CD8-positive, alpha-beta memory T cell (primary cell): ENCODE data around the gene TRIM44. TPM values are rescaled to one million over a fixed set of nuclear protein-coding genes. Genes with fewer than 3 reads are reported as not detected.
"Not testable (repeated sequence)": the region's sequence is repeated elsewhere in the genome, so short reads cannot be mapped to it uniquely, and the experiment has no call there.

Experiments used
- CTCF ChIA-PET: fragments of 350-600 bp; sonication (Branson Sonifier 250); formaldehyde crosslinking; loops from one replicate; lab custom pipeline; 2021; ENCODE audit warnings: antibody characterized with exemption; lab: Charles Lee
- POLR2A ChIA-PET: fragments of 350-600 bp; sonication (Branson Sonifier 250); formaldehyde crosslinking; loops from one replicate; lab custom pipeline; 2021; ENCODE audit warnings: antibody characterized with exemption; lab: Charles Lee
- DNase-seq, 5 donors: peaks; one replicate each; pipeline versions ENCODE4 v3.0.0 to v3.0.0-alpha.2; 2020 to 2022; ENCODE audit warnings: mixed read lengths in 1 of 5
- H3K27ac ChIP-seq: one replicate; pipeline ENCODE4 v1.7.0; 2013; ENCODE audit warnings: low read depth, mild to moderate bottlenecking, low read length, moderate library complexity
- H3K27me3 ChIP-seq: 2 replicates; pipeline ENCODE4 v1.7.0; 2013; ENCODE audit warnings: low read length, mild to moderate bottlenecking; ENCODE audit not compliant: insufficient read depth, poor library complexity, severe bottlenecking
- H3K36me3 ChIP-seq: 2 replicates; pipeline ENCODE4 v1.7.0; 2013; ENCODE audit warnings: mild to moderate bottlenecking, low read length, moderate library complexity; ENCODE audit not compliant: insufficient read depth
- H3K4me1 ChIP-seq: 2 replicates; pipeline ENCODE4 v1.7.0; 2013; ENCODE audit warnings: mild to moderate bottlenecking, low read length, moderate library complexity; ENCODE audit not compliant: insufficient read depth
- H3K4me3 ChIP-seq: 2 replicates; pipeline ENCODE4 v1.7.0; 2013; ENCODE audit warnings: mild to moderate bottlenecking, low read length
- H3K9me3 ChIP-seq: 2 replicates; pipeline ENCODE4 v1.7.0; 2013; ENCODE audit warnings: mild to moderate bottlenecking, low read length
- H3K27ac Mint-ChIP-seq, 8 donors: one replicate each; pipeline ENCODE4 v1.8.0; 2020 to 2021; ENCODE audit warnings: mixed read lengths in 8 of 8, mild to moderate bottlenecking in 6 of 8, inconsistent platforms in 3 of 8, moderate library complexity in 3 of 8
- H3K27me3 Mint-ChIP-seq, 2 donors: one replicate each; pipeline ENCODE4 v1.8.0; 2020 to 2021; ENCODE audit warnings: mixed read lengths in 2 of 2, mild to moderate bottlenecking in 1 of 2, moderate library complexity in 1 of 2
- H3K36me3 Mint-ChIP-seq, 3 donors: one replicate each; pipeline ENCODE4 v1.8.0; 2020 to 2021; ENCODE audit warnings: mixed read lengths in 3 of 3, inconsistent platforms in 1 of 3, mild to moderate bottlenecking in 1 of 3
- H3K4me1 Mint-ChIP-seq, 3 donors: one replicate each; pipeline ENCODE4 v1.8.0; 2020 to 2021; ENCODE audit warnings: mixed read lengths in 3 of 3, inconsistent platforms in 1 of 3, mild to moderate bottlenecking in 1 of 3
- H3K4me3 Mint-ChIP-seq, 7 donors: one replicate each; pipeline ENCODE4 v1.8.0; 2020 to 2021; ENCODE audit warnings: mixed read lengths in 7 of 7, mild to moderate bottlenecking in 6 of 7, moderate library complexity in 4 of 7, inconsistent platforms in 2 of 7
- H3K9me3 Mint-ChIP-seq, 5 donors: one replicate each; pipeline ENCODE4 v1.8.0; 2020 to 2022; ENCODE audit warnings: mixed read lengths in 5 of 5, mild to moderate bottlenecking in 3 of 5, moderate library complexity in 2 of 5, inconsistent platforms in 1 of 5
- polyA plus RNA-seq: library from polyadenylated mRNA; unstranded; fragments of 300-500 nt; fragmentation: Illumina TruSeq; gene quantifications from one replicate; pipeline ENCODE4 v1.2.3, GENCODE V29; 2021
- total RNA-seq, 2 experiments: library from RNA; stranded (reverse); gene quantifications; one replicate each; pipeline ENCODE4 v1.2.3, GENCODE V29; 2021

The TRIM44 gene
- total and polyA plus RNA-seq, 3 experiments from 2014 or later, result 36.8 to 40.4 (median 40.4) TPM

DNA sequence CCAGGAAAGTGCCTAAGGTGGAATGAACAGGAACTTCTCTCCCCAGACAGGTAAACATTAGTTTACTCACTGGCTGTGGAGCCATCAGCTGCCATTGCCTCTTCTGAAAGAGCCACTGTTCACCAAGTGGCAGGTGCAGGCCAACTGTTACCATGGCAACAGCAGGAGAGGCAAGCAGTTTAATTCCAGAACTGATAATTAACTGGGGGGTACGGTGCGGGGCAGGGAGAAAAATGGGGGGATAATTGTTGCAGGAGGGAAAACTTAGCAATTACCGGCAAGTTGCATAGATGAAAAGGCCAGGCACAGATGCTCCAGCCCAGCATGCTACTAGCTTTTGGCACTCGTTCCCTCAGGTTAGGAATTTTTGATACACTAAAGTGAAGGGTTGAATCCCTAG, 85.1 kb downstream of the TRIM44 start:
- Mint-ChIP-seq H3K9me3 (no peaks in the 10 kb centered on the region), H3K27ac (no peak overlapping the region), H3K27me3 (no peaks in the 10 kb centered on the region), H3K36me3 (peaks cover 15 to 37% (median 23%) of the 10 kb centered on the region in 3 donors), H3K4me3 (no peak overlapping the region), H3K4me1 (peaks cover 4 to 8% (median 4%) of the 10 kb centered on the region in 3 donors)
- H3K9me3 ChIP-seq, result no peaks in the 10 kb centered on the region
- ChIA-PET POLR2A (no interaction called here), CTCF (no interaction called here)
- DNase-seq, result no peak
- no peaks in the 10 kb centered on the region for H3K4me1 ChIP-seq
- no peak overlapping the region for H3K27ac ChIP-seq
- H3K27me3 ChIP-seq, result no peaks in the 10 kb centered on the region
- no peak overlapping the region for H3K4me3 ChIP-seq
- H3K36me3 ChIP-seq, result no peaks in the 10 kb centered on the region

DNA sequence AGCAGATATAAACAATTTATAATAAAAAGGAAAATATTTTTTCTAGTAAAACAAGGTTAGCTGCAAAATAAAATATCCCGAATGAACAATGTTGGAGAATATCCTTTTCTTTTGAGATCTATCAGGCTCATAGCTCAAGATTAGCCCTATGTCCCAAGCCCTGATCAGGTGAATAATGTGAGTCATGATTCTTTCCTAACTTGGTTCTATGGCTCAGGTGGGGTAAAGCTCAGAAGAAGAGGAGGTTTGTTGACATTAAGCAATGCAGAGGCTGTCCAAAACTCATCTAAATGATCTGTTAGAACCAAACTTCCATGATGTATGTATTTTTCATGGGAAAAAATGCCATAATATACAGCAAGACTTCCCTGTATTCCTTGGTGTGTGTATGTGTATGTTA, 86.1 kb downstream of the TRIM44 start:
- Histone ChIP-seq H3K36me3 (no peaks in the 10 kb centered on the region), H3K4me3 (no peak overlapping the region), H3K27ac (no peak overlapping the region), H3K9me3 (no peaks in the 10 kb centered on the region), H3K27me3 (no peaks in the 10 kb centered on the region), H3K4me1 (no peaks in the 10 kb centered on the region)
- ChIA-PET CTCF (no interaction called here), POLR2A (no interaction called here)
- H3K27me3 Mint-ChIP-seq, result no peaks in the 10 kb centered on the region
- peak overlapping the region in 1 of 8 donors; percentile 47 for H3K27ac Mint-ChIP-seq
- peaks cover 4 to 8% (median 4%) of the 10 kb centered on the region in 3 donors for H3K4me1 Mint-ChIP-seq
- no peak overlapping the region for H3K4me3 Mint-ChIP-seq
- DNase-seq, result no peak
- peaks cover 14 to 35% (median 15%) of the 10 kb centered on the region in 3 donors for H3K36me3 Mint-ChIP-seq
- H3K9me3 Mint-ChIP-seq, result no peaks in the 10 kb centered on the region

DNA sequence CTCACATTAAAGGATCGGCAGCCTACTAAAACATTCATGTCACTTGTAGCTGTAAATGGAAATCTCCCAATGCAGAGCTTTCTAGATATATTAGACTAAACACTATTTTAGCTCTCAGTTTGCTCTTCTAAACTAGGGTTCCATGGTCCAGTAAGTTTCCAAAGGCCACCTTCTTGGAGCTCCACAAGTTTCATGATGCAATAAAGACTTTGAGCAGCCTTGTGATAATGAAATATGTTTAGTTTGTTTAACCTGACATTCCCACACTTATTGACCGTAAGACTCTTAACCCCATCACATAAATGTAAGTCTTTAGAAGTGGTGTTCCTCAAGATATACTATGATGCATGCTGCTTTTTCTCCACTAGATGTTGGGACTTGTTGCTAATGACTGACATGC, 87.7 kb downstream of the TRIM44 start:
- Mint-ChIP-seq H3K4me1 (peaks cover 0 to 11% (median 4%) of the 10 kb centered on the region in 3 donors), H3K9me3 (peaks cover 0 to 7% (median 3%) of the 10 kb centered on the region in 5 donors), H3K27me3 (no peaks in the 10 kb centered on the region), H3K4me3 (no peak overlapping the region), H3K36me3 (peaks cover 11 to 32% (median 14%) of the 10 kb centered on the region in 3 donors), H3K27ac (no peak overlapping the region)
- H3K4me1 ChIP-seq, result no peaks in the 10 kb centered on the region
- no peak for DNase-seq
- H3K9me3 ChIP-seq, result no peaks in the 10 kb centered on the region
- H3K4me3 ChIP-seq, result no peak overlapping the region
- ChIA-PET POLR2A (no interaction called here), CTCF (no interaction called here)
- H3K27ac ChIP-seq, result no peak overlapping the region
- no peaks in the 10 kb centered on the region for H3K36me3 ChIP-seq
- no peaks in the 10 kb centered on the region for H3K27me3 ChIP-seq

GRCh38 chr11:35750981-35751663, 88.5 kb downstream of the TRIM44 start:
- Mint-ChIP-seq H3K27me3 (no peaks in the 10 kb centered on the region), H3K36me3 (peaks cover 9 to 26% (median 12%) of the 10 kb centered on the region in 3 donors), H3K9me3 (peaks cover 0 to 7% (median 3%) of the 10 kb centered on the region in 5 donors), H3K27ac (no peak overlapping the region), H3K4me1 (peaks cover 0 to 11% (median 3%) of the 10 kb centered on the region in 3 donors), H3K4me3 (no peak overlapping the region)
- DNase-seq, result no peak
- no peaks in the 10 kb centered on the region for H3K4me1 ChIP-seq
- no peaks in the 10 kb centered on the region for H3K27me3 ChIP-seq
- H3K27ac ChIP-seq, result no peak overlapping the region
- H3K36me3 ChIP-seq, result no peaks in the 10 kb centered on the region
- no peak overlapping the region for H3K4me3 ChIP-seq
- H3K9me3 ChIP-seq, result no peaks in the 10 kb centered on the region
- ChIA-PET POLR2A (no interaction called here), CTCF (no interaction called here)

DNA sequence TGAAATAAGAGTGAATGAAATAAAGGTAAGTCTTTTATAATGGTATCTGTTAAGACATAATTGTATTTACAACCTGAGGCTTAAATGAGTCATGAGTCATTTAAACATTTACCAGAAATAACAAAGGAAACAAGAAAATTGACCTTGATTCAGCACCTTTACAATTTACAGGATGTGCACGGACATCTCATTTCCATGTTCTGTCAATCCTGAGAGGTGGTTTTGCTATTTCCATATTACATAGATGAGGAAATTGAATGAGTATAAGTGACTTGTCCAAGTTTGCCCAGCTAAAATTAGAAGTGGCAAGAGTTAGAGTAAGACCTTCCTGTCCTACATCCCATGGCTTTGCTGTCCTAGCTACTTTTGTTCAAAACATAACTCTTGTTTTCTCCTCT, 89.1 kb downstream of the TRIM44 start:
- no peak overlapping the region for H3K27ac ChIP-seq
- H3K36me3 ChIP-seq, result no peaks in the 10 kb centered on the region
- H3K4me3 Mint-ChIP-seq, result no peak overlapping the region
- H3K9me3 ChIP-seq, result no peaks in the 10 kb centered on the region
- H3K4me1 ChIP-seq, result no peaks in the 10 kb centered on the region
- H3K4me3 ChIP-seq, result no peak overlapping the region
- no peaks in the 10 kb centered on the region for H3K27me3 Mint-ChIP-seq
- POLR2A ChIA-PET, result no interaction called here
- H3K36me3 Mint-ChIP-seq, result peaks cover 4 to 25% (median 13%) of the 10 kb centered on the region in 3 donors
- CTCF ChIA-PET, result no interaction called here
- no peaks in the 10 kb centered on the region for H3K27me3 ChIP-seq
- DNase-seq, result no peak
- peaks cover 0 to 7% (median 3%) of the 10 kb centered on the region in 5 donors for H3K9me3 Mint-ChIP-seq
- H3K27ac Mint-ChIP-seq, result no peak overlapping the region
- peaks cover 0 to 11% (median 2%) of the 10 kb centered on the region in 3 donors for H3K4me1 Mint-ChIP-seq

GRCh38 chr11:35752115-35752514, 89.5 kb downstream of the TRIM44 start:
- H3K4me3 Mint-ChIP-seq, result no peak overlapping the region
- no peaks in the 10 kb centered on the region for H3K27me3 Mint-ChIP-seq
- no peak for DNase-seq
- no peak overlapping the region for H3K27ac Mint-ChIP-seq
- peaks cover 0 to 10% (median 3%) of the 10 kb centered on the region in 5 donors for H3K9me3 Mint-ChIP-seq
- CTCF ChIA-PET, result no interaction called here
- H3K4me3 ChIP-seq, result no peak overlapping the region
- H3K4me1 Mint-ChIP-seq, result peaks cover 3 to 14% (median 4%) of the 10 kb centered on the region in 3 donors
- no peaks in the 10 kb centered on the region for H3K27me3 ChIP-seq
- POLR2A ChIA-PET, result no interaction called here
- peaks cover 4 to 25% (median 17%) of the 10 kb centered on the region in 3 donors for H3K36me3 Mint-ChIP-seq
- no peak overlapping the region for H3K27ac ChIP-seq
- H3K36me3 ChIP-seq, result no peaks in the 10 kb centered on the region
- H3K9me3 ChIP-seq, result no peaks in the 10 kb centered on the region
- no peaks in the 10 kb centered on the region for H3K4me1 ChIP-seq

GRCh38 chr11:35753573-35753972, 91.0 kb downstream of the TRIM44 start:
- H3K27me3 Mint-ChIP-seq, H3K9me3 ChIP-seq, H3K27me3 ChIP-seq, CTCF ChIA-PET, H3K4me1 ChIP-seq, H3K4me3 ChIP-seq, H3K4me3 Mint-ChIP-seq, H3K36me3 ChIP-seq, H3K27ac Mint-ChIP-seq, POLR2A ChIA-PET, DNase-seq, H3K27ac ChIP-seq: not testable (repeated sequence)
- Mint-ChIP-seq H3K9me3 (peaks cover 0 to 16% (median 10%) of the 10 kb centered on the region in 5 donors), H3K4me1 (peaks cover 12 to 28% (median 14%) of the 10 kb centered on the region in 3 donors), H3K36me3 (peaks cover 7 to 31% (median 28%) of the 10 kb centered on the region in 3 donors)

DNA sequence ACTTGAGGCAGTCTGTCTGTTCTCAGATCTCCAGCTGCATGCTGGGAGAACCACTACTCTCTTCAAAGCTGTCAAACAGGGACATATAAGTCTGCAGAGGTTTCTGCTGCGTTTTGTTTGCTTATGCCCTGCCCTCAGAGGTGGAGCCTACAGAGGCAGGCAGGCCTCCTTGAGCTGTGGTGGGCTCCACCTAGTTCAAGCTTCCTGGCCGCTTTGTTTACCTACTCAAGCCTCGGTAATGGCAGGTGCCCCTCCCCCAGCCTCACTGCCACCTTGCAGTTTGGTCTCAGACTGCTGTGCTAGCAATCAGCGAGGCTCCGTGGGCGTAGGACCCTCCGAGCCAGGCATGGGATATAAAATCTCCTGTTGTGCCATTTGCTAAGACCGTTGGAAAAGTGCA, 97.4 kb downstream of the TRIM44 start:
- H3K9me3 ChIP-seq, H3K27ac Mint-ChIP-seq, H3K27me3 Mint-ChIP-seq, POLR2A ChIA-PET, DNase-seq, H3K4me1 ChIP-seq, H3K27me3 ChIP-seq, H3K36me3 ChIP-seq, CTCF ChIA-PET, H3K4me3 ChIP-seq, H3K27ac ChIP-seq: not testable (repeated sequence)
- Mint-ChIP-seq H3K9me3 (peaks cover 0 to 20% (median 9%) of the 10 kb centered on the region in 5 donors), H3K36me3 (peaks cover 15 to 34% (median 16%) of the 10 kb centered on the region in 3 donors), H3K4me3 (peak overlapping the region in 1 of 7 donors; percentile 66), H3K4me1 (peaks cover 44 to 73% (median 58%) of the 10 kb centered on the region in 3 donors)
